ENCODE data around the gene SHPK. TPM values are rescaled to one million over a fixed set of nuclear protein-coding genes. Genes with fewer than 3 reads are reported as not detected.

SHPK gene
- total RNA-seq, 2 donors from 2014 or later: 35.2 to 46.4 TPM

GRCh38 chr17:3663102-3664011 is 27.3 kb upstream of the SHPK start:
- Mint-ChIP-seq H3K4me3 (no peak overlapping the region), H3K27me3 (ENCODE audit: insufficient read depth) (no peaks in the 10 kb centered on the region), H3K9me3 (no peaks in the 10 kb centered on the region), H3K36me3 (ENCODE audit: low read depth) (peaks cover 16% of the 10 kb centered on the region), H3K27ac (no peak overlapping the region), H3K4me1 (peaks cover 13% of the 10 kb centered on the region)
- peak; percentile 51 for DNase-seq
- H3K4me1 ChIP-seq (ENCODE audit: control insufficient read depth, insufficient read depth, low read length): no peaks in the 10 kb centered on the region
- no peaks in the 10 kb centered on the region for H3K27me3 ChIP-seq (ENCODE audit: control insufficient read depth, insufficient read depth, low read length, poor library complexity, severe bottlenecking)
- H3K4me3 ChIP-seq (ENCODE audit: low read length): no peak overlapping the region
- H3K9ac ChIP-seq (ENCODE audit: extremely low read depth, low read length, poor library complexity, severe bottlenecking): no peak overlapping the region
- no peaks in the 10 kb centered on the region for H3K9me3 ChIP-seq (ENCODE audit: control insufficient read depth, low read length)
- TF ChIP-seq CTCF (conservative IDR thresholded peaks at IDR 0.05): no peak
- H3K27ac ChIP-seq (ENCODE audit: low read depth, low read length): peak overlapping the region; percentile 60
- 91 to 94% methylated on average over 30 to 33 of the region's 33 CpGs for WGBS, 2 experiments (ENCODE audit: insufficient coverage in 1 of 2, insufficient read length in 1 of 2)
- H3K36me3 ChIP-seq (ENCODE audit: control insufficient read depth, insufficient read depth, low read length): peaks cover 38% of the 10 kb centered on the region

DNA sequence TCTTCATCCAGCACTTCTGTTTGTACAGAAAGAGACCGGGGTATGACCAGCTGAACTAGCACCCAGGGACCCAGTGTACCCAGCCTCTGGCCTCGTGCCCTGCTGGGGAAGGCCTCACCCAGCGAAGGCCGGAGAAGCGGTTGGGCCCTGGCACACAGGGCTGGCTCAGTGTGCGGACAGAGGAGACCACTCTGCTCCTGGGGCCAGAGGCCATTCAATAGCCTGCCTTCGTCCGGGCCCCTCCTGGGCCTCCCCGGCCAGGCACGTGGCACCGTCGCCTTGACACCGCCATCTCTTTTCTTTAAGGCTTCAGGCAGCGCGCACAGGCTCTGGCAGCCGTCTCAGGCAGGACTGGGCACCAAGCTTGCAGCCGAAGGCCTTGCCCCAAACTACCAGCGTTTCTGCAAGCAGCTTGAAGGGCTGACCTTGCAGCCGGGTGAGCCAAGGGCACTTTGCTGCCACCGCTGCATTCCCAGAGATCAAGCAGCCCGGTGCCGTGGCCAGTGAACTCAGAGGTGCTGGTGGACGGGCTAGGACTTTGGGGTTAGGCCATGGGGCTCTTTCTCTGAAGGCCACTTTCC is 24.4 kb upstream of the SHPK start:
- Mint-ChIP-seq H3K9me3 (no peaks in the 10 kb centered on the region), H3K27me3 (ENCODE audit: insufficient read depth) (no peaks in the 10 kb centered on the region), H3K4me1 (no peaks in the 10 kb centered on the region), H3K36me3 (ENCODE audit: low read depth) (peaks cover 24% of the 10 kb centered on the region), H3K4me3 (no peak overlapping the region), H3K27ac (no peak overlapping the region)
- H3K27ac ChIP-seq (ENCODE audit: low read depth, low read length): no peak overlapping the region
- H3K9me3 ChIP-seq (ENCODE audit: control insufficient read depth, low read length): no peaks in the 10 kb centered on the region
- H3K4me3 ChIP-seq (ENCODE audit: low read length): no peak overlapping the region
- peak; percentile 51 for DNase-seq
- peaks cover 31% of the 10 kb centered on the region for H3K36me3 ChIP-seq (ENCODE audit: control insufficient read depth, insufficient read depth, low read length)
- no peaks in the 10 kb centered on the region for H3K27me3 ChIP-seq (ENCODE audit: control insufficient read depth, insufficient read depth, low read length, poor library complexity, severe bottlenecking)
- 94 to 97% methylated on average over 15 to 23 of the region's 23 CpGs for WGBS, 2 experiments (ENCODE audit: insufficient coverage in 1 of 2, insufficient read length in 1 of 2)
- no peak for TF ChIP-seq CTCF (conservative IDR thresholded peaks at IDR 0.05)
- H3K4me1 ChIP-seq (ENCODE audit: control insufficient read depth, insufficient read depth, low read length): no peaks in the 10 kb centered on the region
- no peak overlapping the region for H3K9ac ChIP-seq (ENCODE audit: extremely low read depth, low read length, poor library complexity, severe bottlenecking)

GRCh38 chr17:3659541-3660111 is 23.6 kb upstream of the SHPK start:
- no peaks in the 10 kb centered on the region for H3K27me3 Mint-ChIP-seq (ENCODE audit: insufficient read depth)
- no peak overlapping the region for H3K4me3 Mint-ChIP-seq
- H3K27me3 ChIP-seq (ENCODE audit: control insufficient read depth, insufficient read depth, low read length, poor library complexity, severe bottlenecking): no peaks in the 10 kb centered on the region
- H3K27ac Mint-ChIP-seq: peak overlapping the region; percentile 7
- DNase-seq: peak; percentile 58
- no peaks in the 10 kb centered on the region for H3K9me3 Mint-ChIP-seq
- H3K9me3 ChIP-seq (ENCODE audit: control insufficient read depth, low read length): no peaks in the 10 kb centered on the region
- H3K9ac ChIP-seq (ENCODE audit: extremely low read depth, low read length, poor library complexity, severe bottlenecking): no peak overlapping the region
- no peaks in the 10 kb centered on the region for H3K4me1 ChIP-seq (ENCODE audit: control insufficient read depth, insufficient read depth, low read length)
- no peak overlapping the region for H3K27ac ChIP-seq (ENCODE audit: low read depth, low read length)
- peaks cover 24% of the 10 kb centered on the region for H3K36me3 ChIP-seq (ENCODE audit: control insufficient read depth, insufficient read depth, low read length)
- 86 to 91% methylated on average over 17 to 22 of the region's 22 CpGs for WGBS, 2 experiments (ENCODE audit: insufficient coverage in 1 of 2, insufficient read length in 1 of 2)
- no peaks in the 10 kb centered on the region for H3K4me1 Mint-ChIP-seq
- no peak overlapping the region for H3K4me3 ChIP-seq (ENCODE audit: low read length)
- peaks cover 27% of the 10 kb centered on the region for H3K36me3 Mint-ChIP-seq (ENCODE audit: low read depth)
- no peak for TF ChIP-seq CTCF (conservative IDR thresholded peaks at IDR 0.05)
